PC-9 (cell line): Measurements from ENCODE around the gene RNF17.

Experiments
- EZH2 ChIP-seq: fragments of 200-600 bp; sonication (generic); IDR thresholded peaks from 2 replicates; pipeline ENCODE4 v1.8.0; 2017; ENCODE audit warnings: antibody characterized with exemption, low read depth
- TF ChIP-seq, protein P1 (sequence below): fragments of 200-600 bp; sonication (generic); conservative IDR thresholded peaks from 2 replicates; pipeline ENCODE4 v1.6.1; 2017; ENCODE audit warnings: mixed run types, antibody characterized with exemption, mild to moderate bottlenecking, moderate library complexity

GRCh38 chr13:24887759-24888158, 123.8 kb downstream of the RNF17 start:
- TF ChIP-seq, protein P1, sequence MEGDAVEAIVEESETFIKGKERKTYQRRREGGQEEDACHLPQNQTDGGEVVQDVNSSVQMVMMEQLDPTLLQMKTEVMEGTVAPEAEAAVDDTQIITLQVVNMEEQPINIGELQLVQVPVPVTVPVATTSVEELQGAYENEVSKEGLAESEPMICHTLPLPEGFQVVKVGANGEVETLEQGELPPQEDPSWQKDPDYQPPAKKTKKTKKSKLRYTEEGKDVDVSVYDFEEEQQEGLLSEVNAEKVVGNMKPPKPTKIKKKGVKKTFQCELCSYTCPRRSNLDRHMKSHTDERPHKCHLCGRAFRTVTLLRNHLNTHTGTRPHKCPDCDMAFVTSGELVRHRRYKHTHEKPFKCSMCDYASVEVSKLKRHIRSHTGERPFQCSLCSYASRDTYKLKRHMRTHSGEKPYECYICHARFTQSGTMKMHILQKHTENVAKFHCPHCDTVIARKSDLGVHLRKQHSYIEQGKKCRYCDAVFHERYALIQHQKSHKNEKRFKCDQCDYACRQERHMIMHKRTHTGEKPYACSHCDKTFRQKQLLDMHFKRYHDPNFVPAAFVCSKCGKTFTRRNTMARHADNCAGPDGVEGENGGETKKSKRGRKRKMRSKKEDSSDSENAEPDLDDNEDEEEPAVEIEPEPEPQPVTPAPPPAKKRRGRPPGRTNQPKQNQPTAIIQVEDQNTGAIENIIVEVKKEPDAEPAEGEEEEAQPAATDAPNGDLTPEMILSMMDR = no peak
- TF ChIP-seq EZH2 = no peak
